Measurements from ENCODE around the gene OSER1.

OSER1 gene

GRCh38 chr20:44217342-44218092 is 6.9 kb upstream of the OSER1 start:
- peak; percentile 99 for TF ChIP-seq CTCF (conservative IDR thresholded peaks at IDR 0.05; ENCODE audit: low read depth, low read length)
- H3K4me3 ChIP-seq (ENCODE audit: low read length): no peak overlapping the region
- DNase-seq (ENCODE audit: low read depth): no peak

- TF ChIP-seq CTCF (conservative IDR thresholded peaks at IDR 0.05; ENCODE audit: low read depth, low read length): peak; percentile 88
- no peak overlapping the region for H3K4me3 ChIP-seq (ENCODE audit: low read length)
- no peak for DNase-seq (ENCODE audit: low read depth)
These were observed 4.6 kb upstream of the OSER1 start for GRCh38 chr20:44215125-44215524.

- TF ChIP-seq CTCF (conservative IDR thresholded peaks at IDR 0.05; ENCODE audit: low read depth, low read length): no peak
- no peak overlapping the region for H3K4me3 ChIP-seq (ENCODE audit: low read length)
- DNase-seq (ENCODE audit: low read depth): no peak
These were observed 2.2 kb upstream of the OSER1 start for GRCh38 chr20:44212792-44213191.

- TF ChIP-seq CTCF (conservative IDR thresholded peaks at IDR 0.05; ENCODE audit: low read depth, low read length): no peak
- peak overlapping the region; percentile 92 for H3K4me3 ChIP-seq (ENCODE audit: low read length)
- no peak for DNase-seq (ENCODE audit: low read depth)
These were observed 837 bp upstream of the OSER1 start for GRCh38 chr20:44211177-44212039.

GRCh38 chr20:44209686-44210405 is 725 bp downstream of the OSER1 start:
- DNase-seq (ENCODE audit: low read depth): no peak
- no peak for TF ChIP-seq CTCF (conservative IDR thresholded peaks at IDR 0.05; ENCODE audit: low read depth, low read length)
- peak overlapping the region; percentile 92 for H3K4me3 ChIP-seq (ENCODE audit: low read length)

- H3K4me3 ChIP-seq (ENCODE audit: low read length): peak overlapping the region; percentile 92
- no peak for DNase-seq (ENCODE audit: low read depth)
- TF ChIP-seq CTCF (conservative IDR thresholded peaks at IDR 0.05; ENCODE audit: low read depth, low read length): no peak
These were observed 1.8 kb downstream of the OSER1 start for GRCh38 chr20:44208770-44209169.
